Brain microvascular endothelial cell (primary cell): Measurements from ENCODE around the gene TEX36.
A peak's percentile ranks its signal among the peaks of the same experiment; 100 is the strongest.

Source experiments
- DNase-seq: peaks from one replicate; pipeline ENCODE4 v3.0.0-alpha.2; 2020
- H3K27ac ChIP-seq: fragments of 250-450 bp; sonication (Bioruptor Pico); 2 replicates; pipeline ENCODE4 v1.5.1; 2020; ENCODE audit warnings: mild to moderate bottlenecking, moderate library complexity
- H3K27me3 ChIP-seq: fragments of 250-450 bp; sonication (Bioruptor Pico); replicated peaks from 2 replicates; pipeline ENCODE4 v1.5.1; 2020; ENCODE audit warnings: mild to moderate bottlenecking
- H3K36me3 ChIP-seq: fragments of 250-450 bp; sonication (Bioruptor Pico); replicated peaks from 2 replicates; pipeline ENCODE4 v1.5.1; 2020; ENCODE audit warnings: mild to moderate bottlenecking
- H3K4me3 ChIP-seq: 2 replicates; pipeline ENCODE4 v1.5.1; 2011; ENCODE audit warnings: low read depth, mild to moderate bottlenecking, control low read depth, low read length, moderate library complexity
- in situ Hi-C: cut with HindIII; loops from 2 replicates; pipeline ENCODE4 v1.10.0; 2017; ENCODE audit warnings: low sequenced_read_pairs, low pct_ligation_motif_present
- TF ChIP-seq, protein P1 (sequence below): IDR thresholded peaks from 2 replicates; pipeline ENCODE4 v1.5.1; 2011; ENCODE audit warnings: low read depth, mild to moderate bottlenecking, moderate library complexity, low read length, control low read depth, inconsistent platforms; ENCODE audit errors: missing control alignments

Gene TEX36

DNA sequence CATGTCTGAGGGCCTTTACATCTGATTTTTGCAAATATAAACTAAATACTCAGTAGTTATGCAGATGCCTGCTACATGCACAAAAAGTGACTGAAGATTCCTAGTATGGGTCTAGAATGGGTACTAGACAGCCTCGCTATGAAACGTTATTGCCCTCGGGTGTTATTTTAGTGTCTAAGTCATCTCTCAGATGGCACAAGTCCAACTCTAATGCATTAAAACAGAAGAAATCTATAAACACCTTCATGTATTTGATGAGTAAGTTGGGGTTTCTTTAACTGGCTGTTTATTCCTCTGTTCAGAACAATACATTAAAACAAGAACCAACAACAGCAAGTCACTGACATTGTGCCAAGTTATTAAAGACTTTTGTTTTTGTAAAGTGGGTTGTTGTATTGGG is 41.6 kb downstream of the TEX36 start:
- TF ChIP-seq, protein P1, sequence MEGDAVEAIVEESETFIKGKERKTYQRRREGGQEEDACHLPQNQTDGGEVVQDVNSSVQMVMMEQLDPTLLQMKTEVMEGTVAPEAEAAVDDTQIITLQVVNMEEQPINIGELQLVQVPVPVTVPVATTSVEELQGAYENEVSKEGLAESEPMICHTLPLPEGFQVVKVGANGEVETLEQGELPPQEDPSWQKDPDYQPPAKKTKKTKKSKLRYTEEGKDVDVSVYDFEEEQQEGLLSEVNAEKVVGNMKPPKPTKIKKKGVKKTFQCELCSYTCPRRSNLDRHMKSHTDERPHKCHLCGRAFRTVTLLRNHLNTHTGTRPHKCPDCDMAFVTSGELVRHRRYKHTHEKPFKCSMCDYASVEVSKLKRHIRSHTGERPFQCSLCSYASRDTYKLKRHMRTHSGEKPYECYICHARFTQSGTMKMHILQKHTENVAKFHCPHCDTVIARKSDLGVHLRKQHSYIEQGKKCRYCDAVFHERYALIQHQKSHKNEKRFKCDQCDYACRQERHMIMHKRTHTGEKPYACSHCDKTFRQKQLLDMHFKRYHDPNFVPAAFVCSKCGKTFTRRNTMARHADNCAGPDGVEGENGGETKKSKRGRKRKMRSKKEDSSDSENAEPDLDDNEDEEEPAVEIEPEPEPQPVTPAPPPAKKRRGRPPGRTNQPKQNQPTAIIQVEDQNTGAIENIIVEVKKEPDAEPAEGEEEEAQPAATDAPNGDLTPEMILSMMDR: no peak
- no peak for DNase-seq
- in situ Hi-C loops: no loop called here
- no peak overlapping the region for H3K27ac ChIP-seq
- H3K36me3 ChIP-seq: no peaks in the 10 kb centered on the region
- no peak overlapping the region for H3K4me3 ChIP-seq
- no peaks in the 10 kb centered on the region for H3K27me3 ChIP-seq

DNA sequence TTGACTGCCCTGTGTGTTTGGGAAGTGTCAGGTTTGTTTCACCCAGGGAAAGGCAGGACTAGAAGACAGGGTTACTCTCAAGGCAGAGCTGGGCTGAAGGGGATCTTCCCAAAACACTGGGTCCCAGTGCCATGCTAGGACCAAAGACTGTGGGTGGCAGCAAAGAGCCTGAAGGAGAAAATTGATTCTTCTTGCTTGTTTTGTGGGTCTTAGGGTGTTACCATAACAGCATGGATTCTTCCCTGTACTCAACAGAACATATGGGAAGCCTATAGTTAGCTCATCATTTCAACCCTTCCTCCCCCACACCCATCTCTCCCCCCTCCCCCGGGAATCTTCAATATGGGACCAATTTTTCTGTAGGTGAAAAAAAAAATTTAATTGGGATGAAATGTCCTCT is 42.3 kb downstream of the TEX36 start:
- Histone ChIP-seq H3K27ac (no peak overlapping the region), H3K4me3 (no peak overlapping the region), H3K27me3 (no peaks in the 10 kb centered on the region), H3K36me3 (no peaks in the 10 kb centered on the region)
- in situ Hi-C loops: no loop called here
- DNase-seq: no peak
- TF ChIP-seq, protein P1: no peak

DNA sequence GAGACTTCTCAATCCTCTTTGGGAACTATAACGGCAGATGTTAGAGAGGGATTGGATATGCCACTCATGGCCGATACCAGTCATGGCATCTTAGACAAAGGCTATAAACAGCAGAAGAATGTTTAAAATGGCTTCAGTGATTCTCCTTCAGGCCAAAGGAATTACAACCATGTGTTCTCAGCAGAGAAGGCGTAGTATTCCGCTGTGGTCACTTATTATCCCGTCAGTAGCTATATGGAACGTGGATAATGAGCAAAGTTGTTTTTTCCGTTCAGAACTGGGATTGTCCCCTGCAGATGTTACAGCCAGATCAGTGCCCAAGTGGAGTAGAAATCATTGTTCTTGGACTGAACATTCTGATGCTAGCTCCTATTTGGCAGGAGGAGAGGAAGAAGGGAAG is 43.1 kb downstream of the TEX36 start:
- in situ Hi-C loops: no loop called here
- no peaks in the 10 kb centered on the region for H3K36me3 ChIP-seq
- DNase-seq: peak; percentile 2
- TF ChIP-seq, protein P1: no peak
- H3K27ac ChIP-seq: no peak overlapping the region
- H3K27me3 ChIP-seq: no peaks in the 10 kb centered on the region
- H3K4me3 ChIP-seq: no peak overlapping the region

DNA sequence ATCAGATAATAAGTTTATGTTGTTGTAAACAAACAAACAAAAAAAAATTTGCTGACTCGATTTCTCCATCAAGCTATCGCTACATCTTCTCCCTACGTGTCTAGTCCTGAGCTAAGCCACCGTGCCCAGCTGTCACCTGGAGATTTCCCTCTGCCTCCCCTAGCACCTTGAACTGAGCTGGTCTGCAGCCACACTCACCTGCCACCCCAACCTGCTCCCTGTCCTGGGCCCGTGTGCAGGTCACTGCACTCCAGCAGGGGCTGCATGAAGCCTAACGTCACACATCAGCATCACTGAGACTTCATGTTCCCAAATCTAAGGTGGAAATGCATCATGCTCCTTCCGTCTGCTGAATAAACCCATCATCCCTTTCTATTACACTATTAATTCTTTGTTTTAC is 44.4 kb downstream of the TEX36 start:
- H3K4me3 ChIP-seq: no peak overlapping the region
- TF ChIP-seq, protein P1: no peak
- no peak overlapping the region for H3K27ac ChIP-seq

DNA sequence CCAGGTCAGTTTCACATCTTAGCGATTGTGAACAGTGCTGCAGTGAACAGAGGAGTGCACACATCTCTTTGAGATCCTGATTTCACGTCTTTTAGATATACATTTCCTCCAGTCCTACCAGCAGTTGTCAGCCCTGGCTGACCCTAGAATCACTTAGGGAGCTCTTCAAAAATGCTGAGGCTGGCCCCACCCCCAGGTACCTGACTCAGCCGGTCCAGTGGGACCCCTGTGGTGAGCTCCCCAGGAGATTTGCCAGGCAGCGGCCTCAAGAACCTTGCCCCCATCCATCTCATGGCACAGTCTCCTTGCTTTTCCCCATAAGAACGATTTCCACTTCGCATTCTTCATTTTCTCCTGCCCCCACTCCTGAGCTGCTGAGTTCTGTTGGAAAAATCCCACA is 45.5 kb downstream of the TEX36 start:
- in situ Hi-C loops: no loop called here
- Histone ChIP-seq H3K27ac (no peak overlapping the region), H3K27me3 (no peaks in the 10 kb centered on the region), H3K4me3 (no peak overlapping the region), H3K36me3 (no peaks in the 10 kb centered on the region)
- no peak for DNase-seq
- TF ChIP-seq, protein P1: no peak

More for the DNA sequence above, 44.4 kb downstream of the TEX36 start:
- Histone ChIP-seq H3K27me3 (no peaks in the 10 kb centered on the region), H3K36me3 (no peaks in the 10 kb centered on the region)
- DNase-seq: no peak
- in situ Hi-C loops: no loop called here

DNA sequence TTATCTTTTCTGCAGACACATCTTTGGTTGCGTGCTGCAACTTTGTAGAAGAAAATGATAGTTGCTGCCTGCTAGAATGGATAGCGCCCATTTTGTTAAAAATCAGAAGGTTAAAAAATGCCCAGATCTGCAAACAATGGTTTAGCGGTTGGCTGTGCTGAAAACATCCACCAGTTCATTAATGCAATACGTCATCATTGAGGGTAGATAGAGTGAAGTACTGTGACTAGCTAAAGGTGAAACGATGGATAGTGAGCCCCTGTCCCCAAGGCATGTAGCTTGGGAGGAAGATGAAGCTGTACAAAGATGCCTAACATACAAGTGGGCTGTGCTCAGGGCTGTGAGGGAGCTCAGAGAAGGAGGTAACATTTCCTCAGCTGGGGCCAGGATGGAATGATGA is 48.4 kb downstream of the TEX36 start:
- H3K36me3 ChIP-seq: no peaks in the 10 kb centered on the region
- H3K27ac ChIP-seq: no peak overlapping the region
- H3K27me3 ChIP-seq: no peaks in the 10 kb centered on the region
- DNase-seq: no peak
- TF ChIP-seq, protein P1: no peak
- in situ Hi-C loops: no loop called here
- H3K4me3 ChIP-seq: no peak overlapping the region
